Testis (tissue), 3 donors: ENCODE results near the gene STX3. TPM values are rescaled to one million over a fixed set of nuclear protein-coding genes. Genes with fewer than 3 reads are reported as not detected.

ENCODE experiments used
- DNase-seq: peaks from one replicate; pipeline ENCODE4 v3.0.0-alpha.2; 2019
- H3K27ac ChIP-seq, 2 donors: fragments of 200-600 bp; sonication (generic); one replicate each; pipeline ENCODE4 v1.5.1; 2019
- H3K27me3 ChIP-seq: fragments of 200-600 bp; sonication (generic); one replicate; pipeline ENCODE4 v1.5.1; 2019
- H3K36me3 ChIP-seq: fragments of 200-600 bp; sonication (generic); one replicate; pipeline ENCODE4 v1.5.1; 2017; ENCODE audit warnings: low read depth; ENCODE audit errors: missing control alignments
- H3K4me1 ChIP-seq: fragments of 200-600 bp; sonication (generic); one replicate; pipeline ENCODE4 v1.5.1; 2019
- H3K4me3 ChIP-seq, 2 donors: fragments of 200-600 bp; sonication (generic); one replicate each; pipeline ENCODE4 v1.5.1; 2017 to 2019
- H3K9me3 ChIP-seq: fragments of 200-600 bp; sonication (generic); one replicate; pipeline ENCODE4 v1.5.1; 2017
- POLR2A ChIP-seq: fragments of 450-650 bp; IDR thresholded peaks from one replicate; pipeline ENCODE4 v1.6.1; 2017; ENCODE audit warnings: antibody characterized with exemption, mild to moderate bottlenecking, moderate library complexity
- WGBS, 2 donors: methylation state at CpG; one replicate each; pipeline ENCODE4 v1.1.5; 2018; 5-methylcytosine and 5-hydroxymethylcytosine counted together
- intact Hi-C: fragments of 100-400 bp; cut with DNase I; formaldehyde crosslinking; loops from one replicate; pipeline ENCODE4 v1.15.1; 2023; ENCODE audit warnings: low total_unique reads
- polyA plus RNA-seq: library from polyadenylated mRNA; stranded (reverse); fragments of 350-450 nt; fragmentation: Illumina TruSeq; extraction: RNeasy Lipid Tissue Mini Kit (QIAGEN cat#74804); gene quantifications from one replicate; pipeline ENCODE4 v1.2.3, GENCODE V29; 2014; ENCODE audit warnings: low read depth, low replicate concordance; ENCODE audit not compliant: insufficient read depth
- total RNA-seq, 2 donors: library from RNA; depleted of rRNA; stranded (reverse); fragments of >200 nt; gene quantifications; one replicate each; pipeline ENCODE4 v1.2.3, GENCODE V29; 2016
- TF ChIP-seq, protein P1 (sequence below), 3 experiments: fragments of 450-650 bp in 2 of 3; fragments of 200-600 bp in 1 of 3; sonication (generic) in 1 of 3; IDR thresholded peaks; one replicate each; pipeline ENCODE4 v1.5.1; 2016 to 2019; ENCODE audit warnings: antibody characterized with exemption in 3 of 3, mild to moderate bottlenecking in 2 of 3, moderate library complexity in 1 of 3

Gene STX3
- total and polyA plus RNA-seq, 3 donors from 2014 or later = 25.3 to 103 (median 94.3) TPM

DNA sequence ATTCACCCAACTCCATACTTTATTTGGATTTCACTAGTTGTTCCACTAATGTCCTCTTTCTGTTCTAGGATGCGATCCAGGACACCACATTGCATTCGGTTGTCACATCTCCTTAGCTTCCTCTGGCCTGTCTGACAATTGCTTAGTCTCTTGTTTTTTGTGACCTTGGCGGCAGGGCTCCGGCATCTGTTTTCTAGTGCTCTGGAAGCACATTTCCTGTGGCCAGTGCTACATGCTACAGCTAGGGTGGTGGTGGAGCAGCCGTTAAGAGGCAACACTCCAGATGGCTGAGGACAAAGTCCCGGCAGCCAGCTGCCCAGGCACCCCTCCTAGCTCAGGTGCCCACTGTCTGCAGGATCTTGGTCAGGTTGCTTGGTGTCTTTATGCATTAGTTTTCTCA lies 6.8 kb downstream of the STX3 start:
- DNase-seq = no peak
- no peak for TF ChIP-seq POLR2A
- TF ChIP-seq, protein P1, sequence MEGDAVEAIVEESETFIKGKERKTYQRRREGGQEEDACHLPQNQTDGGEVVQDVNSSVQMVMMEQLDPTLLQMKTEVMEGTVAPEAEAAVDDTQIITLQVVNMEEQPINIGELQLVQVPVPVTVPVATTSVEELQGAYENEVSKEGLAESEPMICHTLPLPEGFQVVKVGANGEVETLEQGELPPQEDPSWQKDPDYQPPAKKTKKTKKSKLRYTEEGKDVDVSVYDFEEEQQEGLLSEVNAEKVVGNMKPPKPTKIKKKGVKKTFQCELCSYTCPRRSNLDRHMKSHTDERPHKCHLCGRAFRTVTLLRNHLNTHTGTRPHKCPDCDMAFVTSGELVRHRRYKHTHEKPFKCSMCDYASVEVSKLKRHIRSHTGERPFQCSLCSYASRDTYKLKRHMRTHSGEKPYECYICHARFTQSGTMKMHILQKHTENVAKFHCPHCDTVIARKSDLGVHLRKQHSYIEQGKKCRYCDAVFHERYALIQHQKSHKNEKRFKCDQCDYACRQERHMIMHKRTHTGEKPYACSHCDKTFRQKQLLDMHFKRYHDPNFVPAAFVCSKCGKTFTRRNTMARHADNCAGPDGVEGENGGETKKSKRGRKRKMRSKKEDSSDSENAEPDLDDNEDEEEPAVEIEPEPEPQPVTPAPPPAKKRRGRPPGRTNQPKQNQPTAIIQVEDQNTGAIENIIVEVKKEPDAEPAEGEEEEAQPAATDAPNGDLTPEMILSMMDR (IDR thresholded peaks at IDR 0.05) = no peak
- Histone ChIP-seq H3K4me1 (peaks cover 27% of the 10 kb centered on the region), H3K27ac (no peak overlapping the region), H3K36me3 (no peaks in the 10 kb centered on the region), H3K9me3 (no peaks in the 10 kb centered on the region), H3K4me3 (no peak overlapping the region), H3K27me3 (no peaks in the 10 kb centered on the region)
- WGBS, 2 donors = 30 to 34% methylated on average over 6 of the region's 6 CpGs
- intact Hi-C loops = no loop called here

DNA sequence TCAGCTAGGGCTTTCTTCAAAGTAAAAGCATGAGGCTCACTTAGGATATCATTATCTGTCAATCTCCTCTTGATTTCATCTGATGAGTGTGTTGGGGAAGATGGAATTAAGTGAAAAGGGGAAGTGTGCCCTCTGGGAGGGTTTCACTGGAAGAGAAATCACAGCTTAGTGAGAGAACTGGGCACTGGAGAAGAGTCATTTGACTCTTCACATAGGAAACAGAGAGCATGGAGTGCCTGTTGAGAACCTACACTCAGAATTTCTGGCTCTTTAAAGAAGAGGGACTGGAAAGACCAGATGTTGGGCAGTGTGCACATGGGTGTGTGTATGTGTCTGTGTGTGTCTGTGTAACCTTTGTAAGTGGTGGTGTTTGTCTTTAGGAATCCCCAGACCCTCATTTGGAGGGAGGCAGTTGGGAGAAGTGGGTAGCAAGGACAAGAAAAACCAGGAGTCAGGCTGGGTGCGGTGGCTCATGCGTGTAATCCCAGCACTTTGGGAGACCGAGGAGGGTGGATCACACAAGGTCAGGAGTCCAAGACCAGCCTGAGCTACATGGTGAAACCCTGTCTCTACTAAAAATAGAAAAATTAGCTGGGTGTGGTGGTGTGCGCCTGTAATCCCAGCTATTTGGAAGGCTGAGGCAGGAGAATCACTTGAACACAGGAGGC lies 10.0 kb downstream of the STX3 start:
- Histone ChIP-seq H3K27me3 (no peaks in the 10 kb centered on the region), H3K4me1 (peaks cover 26% of the 10 kb centered on the region), H3K4me3 (no peak overlapping the region), H3K9me3 (no peaks in the 10 kb centered on the region), H3K27ac (no peak overlapping the region), H3K36me3 (no peaks in the 10 kb centered on the region)
- intact Hi-C loops = no loop called here
- 71 to 77% methylated on average over 4 of the region's 4 CpGs for WGBS, 2 donors
- no peak for TF ChIP-seq POLR2A
- TF ChIP-seq, protein P1 (IDR thresholded peaks at IDR 0.05) = no peak
- no peak for DNase-seq

DNA sequence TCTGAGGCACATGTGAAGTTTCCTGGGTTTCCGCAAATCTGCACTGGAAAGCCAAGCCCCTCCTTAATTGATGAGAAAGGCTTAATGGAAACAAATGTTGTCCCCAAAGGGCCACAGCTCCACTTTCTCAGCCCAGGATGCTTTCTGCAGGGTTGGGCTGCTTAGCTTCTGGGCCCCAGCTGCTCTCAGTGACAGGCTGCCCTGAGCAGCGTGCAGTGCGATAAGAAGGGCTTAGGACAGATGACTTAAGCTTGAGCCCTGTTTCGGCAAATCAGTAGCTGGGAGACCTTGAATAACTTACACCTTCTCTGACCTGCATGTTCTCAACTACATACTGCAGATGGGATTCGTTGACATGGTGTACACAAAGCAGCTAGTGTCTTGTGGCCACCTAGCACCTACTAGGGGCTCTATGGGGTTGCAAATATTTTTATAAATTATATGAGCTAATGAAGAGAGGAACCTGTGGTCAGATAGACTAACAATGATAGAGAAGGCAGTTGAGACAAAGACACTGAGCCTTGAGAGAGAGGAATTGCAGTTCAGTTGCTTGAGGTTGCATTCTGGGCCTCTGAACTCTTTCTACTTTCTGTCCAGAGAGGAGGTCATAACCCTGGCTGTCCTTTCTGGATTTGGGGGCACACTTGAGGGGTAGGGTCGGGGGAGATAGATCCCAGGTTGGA lies 11.5 kb downstream of the STX3 start:
- 56 to 58% methylated on average over 6 of the region's 6 CpGs for WGBS, 2 donors
- no peak for DNase-seq
- TF ChIP-seq POLR2A = no peak

DNA sequence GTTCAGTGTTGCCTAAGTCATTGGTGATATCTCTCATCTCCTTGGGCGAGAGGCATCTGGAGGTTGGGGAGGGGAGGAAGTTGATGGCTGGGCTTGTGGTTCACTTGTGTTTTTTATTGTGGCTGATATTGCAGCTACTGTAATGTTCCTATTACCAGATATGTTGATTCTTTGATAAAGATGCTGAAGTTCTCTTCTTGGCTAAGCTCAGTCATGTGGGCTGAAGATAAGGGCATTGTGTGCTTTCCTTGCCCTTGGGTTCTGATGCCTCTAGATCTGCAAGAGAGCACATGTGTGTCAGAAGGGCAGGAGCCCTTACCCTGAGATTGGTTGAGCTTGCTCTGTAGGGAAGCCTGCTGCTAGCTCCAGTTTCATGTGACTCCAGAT lies 12.0 kb downstream of the STX3 start:
- Histone ChIP-seq H3K27ac (no peak overlapping the region), H3K36me3 (no peaks in the 10 kb centered on the region), H3K4me3 (no peak overlapping the region), H3K4me1 (peaks cover 18% of the 10 kb centered on the region), H3K27me3 (no peaks in the 10 kb centered on the region), H3K9me3 (no peaks in the 10 kb centered on the region)
- 68 to 69% methylated on average over 1 of the region's 1 CpG for WGBS, 2 donors
- TF ChIP-seq POLR2A = no peak
- TF ChIP-seq, protein P1 (IDR thresholded peaks at IDR 0.05) = no peak
- intact Hi-C loops = no loop called here
- no peak for DNase-seq

More for the DNA sequence above, 11.5 kb downstream of the STX3 start:
- H3K27ac ChIP-seq = no peak overlapping the region
- peaks cover 21% of the 10 kb centered on the region for H3K4me1 ChIP-seq
- no peaks in the 10 kb centered on the region for H3K27me3 ChIP-seq
- no peak overlapping the region for H3K4me3 ChIP-seq
- H3K9me3 ChIP-seq = no peaks in the 10 kb centered on the region
- H3K36me3 ChIP-seq = no peaks in the 10 kb centered on the region
- intact Hi-C loops = no loop called here

DNA sequence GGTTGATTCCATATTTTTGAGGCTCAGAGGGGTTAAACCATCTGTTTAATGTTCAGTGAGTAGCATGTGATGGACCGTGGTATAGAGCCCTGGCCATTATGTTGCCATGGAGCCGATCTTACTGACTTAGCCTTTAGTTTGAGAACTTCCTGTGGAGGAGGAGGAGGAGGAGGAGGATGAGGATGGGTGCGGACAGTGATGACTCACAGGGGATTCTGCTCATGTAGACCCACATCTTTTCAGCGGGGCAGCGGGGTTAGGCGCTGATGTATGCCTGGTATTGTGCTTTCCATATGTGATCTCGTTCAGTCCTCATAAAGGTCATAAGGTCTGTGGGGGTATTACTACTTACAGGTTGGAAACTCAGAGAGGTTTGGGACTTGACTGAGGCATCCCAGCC lies 13.9 kb downstream of the STX3 start:
- intact Hi-C loops = no loop called here
- Histone ChIP-seq H3K9me3 (no peaks in the 10 kb centered on the region), H3K27ac (no peak overlapping the region), H3K36me3 (no peaks in the 10 kb centered on the region), H3K4me1 (peaks cover 12% of the 10 kb centered on the region), H3K4me3 (no peak overlapping the region), H3K27me3 (no peaks in the 10 kb centered on the region)
- WGBS, 2 donors = 71 to 85% methylated on average over 7 of the region's 7 CpGs
- TF ChIP-seq, protein P1 (IDR thresholded peaks at IDR 0.05) = no peak
- TF ChIP-seq POLR2A = no peak
- no peak for DNase-seq
